HEK293T (cell line): ENCODE results near the gene GDPD5.

Source experiments
- FOXK2 ChIP-seq: fragments of 450-650 bp; IDR thresholded peaks from 2 replicates; pipeline ENCODE4 v1.6.1; 2016; ENCODE audit warnings: mild to moderate bottlenecking
- HDGF ChIP-seq: fragments of 450-650 bp; IDR thresholded peaks from 2 replicates; pipeline ENCODE4 v1.6.1; 2017; ENCODE audit warnings: antibody characterized with exemption, borderline replicate concordance
- NFRKB ChIP-seq: fragments of 450-650 bp; IDR thresholded peaks from 2 replicates; pipeline ENCODE4 v1.6.1; 2016; ENCODE audit warnings: mild to moderate bottlenecking, moderate library complexity

GRCh38 chr11:75526192-75526541 is 426 bp upstream of the GDPD5 start:
- TF ChIP-seq NFRKB = no peak
- no peak for TF ChIP-seq HDGF
- TF ChIP-seq FOXK2 = no peak
